ENCODE measurements around the gene APEX1.

The APEX1 gene

DNA sequence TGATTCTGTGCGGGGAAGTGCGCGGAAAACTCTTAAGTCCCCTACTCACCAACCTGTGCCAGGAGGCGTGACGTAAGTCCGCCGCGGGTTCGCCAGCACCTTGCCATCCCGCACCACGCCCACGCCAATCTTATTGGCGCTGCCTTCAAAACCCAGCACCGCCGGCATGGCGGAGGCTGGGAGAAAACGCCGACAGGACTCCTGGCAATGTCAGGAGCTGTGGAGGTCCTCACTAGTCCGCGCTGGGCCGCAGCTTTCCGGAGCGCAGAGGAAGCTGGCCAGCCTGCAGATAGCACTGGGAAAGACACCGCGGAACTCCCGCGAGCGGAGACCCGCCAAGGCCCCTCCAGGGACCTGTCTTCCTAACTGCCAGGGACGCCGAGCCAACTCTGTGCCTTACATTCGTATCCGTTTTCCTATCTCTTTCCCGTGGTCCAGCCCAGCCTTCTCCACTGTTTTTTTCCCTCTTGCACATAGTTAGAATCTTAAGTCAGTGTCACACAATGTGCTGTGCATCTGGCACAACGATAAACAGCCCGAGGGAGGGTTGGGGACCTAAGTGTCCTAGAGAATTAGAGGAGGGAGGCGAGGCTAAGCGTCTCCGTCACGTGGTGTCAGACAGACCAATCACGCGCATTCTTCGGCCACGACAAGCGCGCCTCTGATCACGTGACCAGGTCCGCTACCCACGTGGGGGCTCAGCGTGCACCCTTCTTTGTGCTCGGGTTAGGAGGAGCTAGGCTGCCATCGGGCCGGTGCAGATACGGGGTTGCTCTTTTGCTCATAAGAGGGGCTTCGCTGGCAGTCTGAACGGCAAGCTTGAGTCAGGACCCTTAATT, at the start of gene APEX1, which contains the start of gene OSGEP:
TSS of gene APEX1 (plus strand) at position 711 of the 839 bp plus-strand sequence. CDS start 420 bp downstream, outside the sequence.
TSS of gene OSGEP (minus strand) at position 297 of the 839 bp plus-strand sequence. CDS start at position 168, 129 bp downstream.
- TF ChIP-seq, protein P1, sequence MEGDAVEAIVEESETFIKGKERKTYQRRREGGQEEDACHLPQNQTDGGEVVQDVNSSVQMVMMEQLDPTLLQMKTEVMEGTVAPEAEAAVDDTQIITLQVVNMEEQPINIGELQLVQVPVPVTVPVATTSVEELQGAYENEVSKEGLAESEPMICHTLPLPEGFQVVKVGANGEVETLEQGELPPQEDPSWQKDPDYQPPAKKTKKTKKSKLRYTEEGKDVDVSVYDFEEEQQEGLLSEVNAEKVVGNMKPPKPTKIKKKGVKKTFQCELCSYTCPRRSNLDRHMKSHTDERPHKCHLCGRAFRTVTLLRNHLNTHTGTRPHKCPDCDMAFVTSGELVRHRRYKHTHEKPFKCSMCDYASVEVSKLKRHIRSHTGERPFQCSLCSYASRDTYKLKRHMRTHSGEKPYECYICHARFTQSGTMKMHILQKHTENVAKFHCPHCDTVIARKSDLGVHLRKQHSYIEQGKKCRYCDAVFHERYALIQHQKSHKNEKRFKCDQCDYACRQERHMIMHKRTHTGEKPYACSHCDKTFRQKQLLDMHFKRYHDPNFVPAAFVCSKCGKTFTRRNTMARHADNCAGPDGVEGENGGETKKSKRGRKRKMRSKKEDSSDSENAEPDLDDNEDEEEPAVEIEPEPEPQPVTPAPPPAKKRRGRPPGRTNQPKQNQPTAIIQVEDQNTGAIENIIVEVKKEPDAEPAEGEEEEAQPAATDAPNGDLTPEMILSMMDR (conservative IDR thresholded peaks at IDR 0.05; ENCODE audit: low read depth, low read length), result no peak
- peak; percentile 97 for DNase-seq (ENCODE audit: low read depth)
- H3K4me3 ChIP-seq (ENCODE audit: low read length), result peak within 1 kb of the TSS; percentile 92

DNA sequence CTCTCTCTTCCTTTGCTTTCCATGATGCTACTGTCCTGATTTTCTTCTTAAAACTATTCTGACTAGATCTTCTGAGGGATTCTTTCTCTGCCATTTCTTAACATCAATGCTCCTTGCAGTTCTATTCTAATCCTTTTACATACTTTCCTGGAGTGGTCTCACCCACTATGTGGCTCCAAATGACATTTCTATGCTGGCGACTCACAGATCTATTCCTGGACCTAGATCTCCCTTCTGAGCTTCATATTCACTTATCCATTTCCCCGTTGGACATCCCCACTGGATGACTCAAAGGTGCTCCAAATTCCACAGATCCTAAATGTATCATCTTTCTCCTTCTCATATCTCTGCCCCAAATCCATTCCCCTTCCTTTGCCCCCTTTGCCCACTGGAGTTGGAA, 45.8 kb upstream of the APEX1 start:
- TF ChIP-seq, protein P1 (conservative IDR thresholded peaks at IDR 0.05; ENCODE audit: low read depth, low read length), result no peak
- no peak for DNase-seq (ENCODE audit: low read depth)
- no peak overlapping the region for H3K4me3 ChIP-seq (ENCODE audit: low read length)

DNA sequence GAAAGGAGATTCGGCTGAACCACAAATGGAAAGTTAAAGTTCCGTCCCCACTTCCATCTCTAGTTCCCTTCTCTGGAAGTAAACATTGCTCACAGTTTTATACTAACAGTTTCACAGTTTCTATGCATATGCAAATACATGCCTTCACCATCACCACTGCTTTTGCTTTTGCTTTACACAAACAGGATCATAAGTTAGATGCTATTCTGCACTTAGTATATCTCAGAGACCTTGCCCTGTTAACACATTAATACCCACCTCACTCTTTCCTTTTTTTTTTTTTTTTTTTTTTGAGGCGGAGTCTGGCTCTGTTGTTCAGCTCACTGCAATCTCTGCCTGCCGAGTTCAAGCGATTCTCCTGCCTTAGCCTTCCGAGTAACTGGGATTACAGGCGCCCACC, 42.6 kb upstream of the APEX1 start:
- TF ChIP-seq, protein P1 (conservative IDR thresholded peaks at IDR 0.05; ENCODE audit: low read depth, low read length), result no peak
- H3K4me3 ChIP-seq (ENCODE audit: low read length), result peak overlapping the region; percentile 92
- DNase-seq (ENCODE audit: low read depth), result no peak

DNA sequence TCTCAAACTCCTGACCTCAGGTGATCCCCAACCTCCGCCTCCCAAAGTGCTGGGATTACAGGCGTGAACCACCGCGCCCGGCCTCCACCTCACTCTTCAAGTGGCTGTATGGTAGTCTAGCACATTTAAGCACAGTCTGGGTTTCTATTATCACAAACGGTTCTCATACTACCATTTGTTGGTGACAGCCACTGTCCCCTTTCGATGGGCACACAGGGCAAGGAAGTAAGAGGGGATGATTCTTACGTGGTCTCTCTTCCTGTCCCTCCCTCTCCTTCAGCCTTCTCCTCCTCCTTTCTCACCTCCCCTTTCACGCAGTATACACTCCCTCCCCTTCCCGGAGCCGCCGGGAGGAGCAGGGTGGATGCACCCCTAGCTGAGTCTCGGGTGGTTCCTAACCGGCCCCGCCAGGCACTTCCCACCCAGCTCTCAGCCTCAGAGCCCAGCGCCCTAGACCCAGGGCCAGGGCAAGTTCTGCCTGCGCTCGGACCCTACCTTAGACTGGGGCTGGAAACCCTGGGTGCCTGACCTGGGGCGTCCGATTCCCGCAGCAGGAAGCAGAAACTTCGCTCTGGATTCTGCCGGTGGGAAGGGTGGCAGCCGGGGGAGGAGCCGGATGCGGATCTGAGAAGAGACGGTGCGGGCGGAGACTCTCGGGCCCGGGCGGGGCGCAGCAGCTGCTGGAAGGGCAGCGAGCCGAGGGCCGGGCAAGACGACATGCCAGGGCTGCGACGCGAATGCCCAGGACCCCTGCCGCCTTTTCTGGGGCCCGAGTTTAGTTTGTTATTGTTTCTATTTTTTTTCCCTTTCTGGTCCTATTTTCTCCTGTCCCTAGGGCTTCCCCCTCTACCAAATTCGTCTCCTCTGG, 41.9 kb upstream of the APEX1 start, which contains the start of gene TEP1:
TSS of gene TEP1 (minus strand) at position 626 of the 868 bp plus-strand sequence. CDS start 5,062 bp downstream, outside the sequence.
- TF ChIP-seq, protein P1 (conservative IDR thresholded peaks at IDR 0.05; ENCODE audit: low read depth, low read length), result no peak
- H3K4me3 ChIP-seq (ENCODE audit: low read length), result peak within 1 kb of the TSS; percentile 92
- DNase-seq (ENCODE audit: low read depth), result peak; percentile 30

DNA sequence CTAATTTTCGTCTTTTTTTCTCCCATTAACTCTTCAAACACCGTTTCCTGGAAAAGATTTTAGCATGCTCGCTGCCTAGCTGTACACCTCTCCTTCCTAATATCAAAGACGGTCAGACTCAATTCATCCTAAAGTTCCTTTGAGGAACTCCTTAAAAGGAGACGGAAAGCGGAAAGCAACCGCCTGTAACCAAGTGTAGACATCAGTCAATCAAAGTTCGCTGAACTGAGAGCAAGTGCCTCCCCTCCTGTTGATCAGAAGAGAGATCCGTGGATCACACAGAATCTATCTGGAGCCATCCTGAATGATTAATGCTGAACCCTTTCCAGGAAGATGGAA, 41.3 kb upstream of the APEX1 start:
- TF ChIP-seq, protein P1 (conservative IDR thresholded peaks at IDR 0.05; ENCODE audit: low read depth, low read length), result no peak
- DNase-seq (ENCODE audit: low read depth), result no peak
- H3K4me3 ChIP-seq (ENCODE audit: low read length), result peak overlapping the region; percentile 92

DNA sequence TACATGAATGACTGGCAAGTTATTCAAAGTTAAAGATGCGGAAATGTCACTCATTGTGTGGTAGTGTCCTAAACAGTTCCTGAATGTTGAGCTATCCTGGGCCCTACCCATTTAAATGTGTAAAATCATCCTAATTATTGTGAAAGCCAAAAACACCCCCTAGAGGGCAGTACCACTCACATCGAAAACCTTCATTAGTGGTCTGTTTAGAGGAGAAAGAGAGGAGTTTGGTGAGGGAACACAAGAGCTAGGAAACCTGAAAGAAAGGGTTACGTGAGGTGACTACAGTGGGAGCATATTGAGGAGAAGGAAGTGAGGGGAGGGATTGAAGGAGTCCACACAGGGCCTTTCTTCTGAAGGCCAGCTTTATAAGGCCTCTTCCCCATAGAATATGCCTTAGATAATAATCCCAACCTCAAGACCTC, 39.2 kb upstream of the APEX1 start:
- H3K4me3 ChIP-seq (ENCODE audit: low read length), result no peak overlapping the region
- no peak for DNase-seq (ENCODE audit: low read depth)
- TF ChIP-seq, protein P1 (conservative IDR thresholded peaks at IDR 0.05; ENCODE audit: low read depth, low read length), result peak; percentile 75
